Activated CD4-positive, CD25-positive, alpha-beta regulatory T cell treated with anti-CD3 and anti-CD28 coated beads, Interleukin-2, amount 50 U/mL, for 72 hours (primary cell): ENCODE data around the gene WASF2.
A peak's percentile ranks its signal among the peaks of the same experiment; 100 is the strongest.
"Not testable (repeated sequence)": the region's sequence is repeated elsewhere in the genome, so short reads cannot be mapped to it uniquely, and the experiment has no call there.

ENCODE experiments used
- DNase-seq: peaks from one replicate; pipeline ENCODE4 v3.0.0; 2021

Gene WASF2

GRCh38 chr1:27447883-27448282 lies 42.1 kb downstream of the WASF2 start:
- DNase-seq = no peak

DNA sequence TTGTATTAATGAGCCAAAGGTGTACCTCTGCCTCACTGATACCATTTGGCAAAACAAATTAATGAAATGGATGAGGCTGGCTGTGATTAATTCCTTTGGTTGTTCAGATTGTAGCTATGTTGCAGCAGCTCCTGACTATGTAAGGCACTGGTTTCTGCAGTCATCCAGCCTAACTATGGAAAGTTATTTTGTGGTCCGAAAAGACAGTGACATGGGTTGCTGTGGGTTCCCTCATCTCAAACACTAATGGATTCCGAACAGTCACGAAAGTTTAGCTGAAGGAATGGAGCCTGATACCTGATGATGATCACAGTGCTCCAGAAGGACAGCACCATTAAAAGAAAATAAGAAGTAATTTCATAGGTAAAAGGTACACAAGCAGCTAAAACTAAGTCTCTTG lies 42.6 kb downstream of the WASF2 start:
- no peak for DNase-seq

- no peak for DNase-seq
These were observed 43.4 kb downstream of the WASF2 start for GRCh38 chr1:27446496-27447020.

- DNase-seq = no peak
These were observed 44.6 kb downstream of the WASF2 start for GRCh38 chr1:27445177-27445936.

DNA sequence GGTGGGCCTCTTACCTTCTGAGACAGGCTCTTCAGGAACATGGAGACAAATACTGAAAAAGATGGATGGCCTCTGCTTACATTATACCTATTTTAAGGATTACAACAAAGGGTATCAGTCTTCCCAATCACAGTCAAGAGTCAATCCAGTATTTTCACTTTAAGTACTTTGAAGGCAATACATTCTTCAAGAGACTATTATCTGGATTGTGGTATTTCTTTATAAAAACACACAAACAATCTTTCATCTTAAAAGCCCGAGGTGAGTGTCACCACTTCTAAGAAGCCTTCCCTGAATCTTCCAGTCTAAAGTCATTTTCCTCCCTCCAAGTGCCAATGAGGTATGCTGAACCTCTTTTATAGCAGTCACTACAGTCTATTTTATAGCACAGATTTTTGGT lies 45.3 kb downstream of the WASF2 start:
- DNase-seq = no peak

DNA sequence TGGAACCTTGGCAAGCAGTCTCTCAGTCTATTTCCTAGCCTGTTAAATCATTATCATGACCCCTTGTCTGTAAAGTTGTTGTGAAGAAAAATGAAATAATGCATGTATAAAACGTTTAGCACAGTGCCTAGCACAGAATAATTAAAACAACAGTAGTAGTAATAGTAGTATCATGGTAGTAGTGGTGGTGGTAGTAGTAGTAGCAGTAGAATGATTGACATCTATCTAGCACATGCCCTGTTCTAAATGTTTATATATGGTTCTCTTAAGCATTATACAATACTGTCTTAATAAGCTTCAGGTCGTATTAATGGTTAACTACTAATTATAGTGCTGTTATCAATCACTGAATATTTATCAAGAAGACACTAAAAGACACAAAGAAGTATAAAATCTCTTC lies 50.8 kb downstream of the WASF2 start:
- no peak for DNase-seq

GRCh38 chr1:27438621-27439061 lies 51.3 kb downstream of the WASF2 start:
- DNase-seq = no peak

- no peak for DNase-seq
These were observed 53.5 kb downstream of the WASF2 start for GRCh38 chr1:27436204-27437159.

DNA sequence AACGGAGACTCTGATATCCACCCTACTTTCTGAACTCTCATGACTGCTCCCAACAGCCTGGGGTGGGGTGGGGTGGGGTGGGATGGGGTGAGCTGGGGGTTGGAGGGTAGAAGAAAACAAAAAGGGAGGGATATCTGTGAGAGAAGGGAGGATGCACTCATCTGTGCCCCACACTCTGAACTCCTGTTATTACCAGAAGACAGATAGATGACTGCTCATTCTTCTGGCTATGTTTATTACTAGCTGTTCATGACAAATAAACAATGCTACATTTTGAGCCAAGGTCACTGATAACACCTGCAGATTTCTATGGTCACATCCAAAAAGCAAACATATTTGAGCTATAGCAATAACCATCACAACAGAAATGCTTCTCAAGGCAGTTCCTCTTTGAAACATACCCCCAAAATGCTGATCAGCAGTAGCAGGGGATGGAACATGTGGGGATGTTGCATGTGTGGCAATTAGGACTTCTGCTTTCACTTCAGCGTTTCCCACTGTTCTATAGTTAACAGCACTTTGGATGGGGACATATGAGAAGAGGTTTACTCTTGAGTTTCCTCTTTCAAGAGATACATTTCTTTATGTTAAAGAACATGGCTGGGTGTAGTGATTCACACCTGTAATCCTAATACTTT lies 54.3 kb downstream of the WASF2 start:
- DNase-seq = no peak

- DNase-seq = no peak
These were observed 56.3 kb downstream of the WASF2 start for GRCh38 chr1:27433706-27434105.

DNA sequence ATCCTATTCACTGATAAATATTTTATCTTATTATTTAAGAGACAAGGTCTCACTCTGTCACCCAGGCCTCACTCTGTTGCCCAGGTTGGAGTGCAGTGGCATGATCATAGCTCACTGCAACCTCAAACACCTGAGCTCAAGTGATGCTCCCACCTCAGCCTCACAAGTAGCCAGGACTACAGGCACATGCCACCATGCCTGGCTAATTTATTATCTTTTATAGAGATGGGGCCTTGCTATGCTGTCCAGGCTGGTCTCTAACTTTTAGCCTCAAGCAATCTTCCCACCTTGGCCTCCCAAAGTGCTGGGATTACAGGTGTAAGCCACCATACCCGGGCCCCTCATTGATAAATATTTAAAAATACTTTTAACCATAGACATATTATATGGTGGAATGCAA lies 57.2 kb downstream of the WASF2 start:
- not testable (repeated sequence) for DNase-seq

DNA sequence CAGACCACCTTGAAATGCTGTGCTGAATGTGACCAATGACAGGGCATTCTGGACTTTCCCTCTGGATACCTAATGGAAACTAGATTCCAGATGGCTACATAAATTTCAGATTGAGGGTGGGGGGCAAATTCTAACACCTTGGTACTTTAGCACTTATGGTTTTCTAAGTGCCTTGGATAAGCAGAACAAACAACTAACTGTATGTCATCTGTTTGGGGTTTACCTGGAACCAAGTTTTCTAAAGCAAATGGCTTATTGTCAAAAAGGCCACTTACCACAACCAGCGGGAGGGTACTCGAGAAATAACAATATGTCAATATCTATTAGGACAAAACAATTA lies 58.4 kb downstream of the WASF2 start:
- DNase-seq = no peak

GRCh38 chr1:27430903-27431600 lies 58.9 kb downstream of the WASF2 start:
- no peak for DNase-seq

GRCh38 chr1:27429029-27429425 lies 60.9 kb downstream of the WASF2 start:
- no peak for DNase-seq

- DNase-seq = no peak
These were observed 61.5 kb downstream of the WASF2 start for GRCh38 chr1:27428316-27429028.

GRCh38 chr1:27427816-27428315 lies 62.1 kb downstream of the WASF2 start:
- no peak for DNase-seq

GRCh38 chr1:27427329-27427728 lies 62.6 kb downstream of the WASF2 start:
- no peak for DNase-seq

DNA sequence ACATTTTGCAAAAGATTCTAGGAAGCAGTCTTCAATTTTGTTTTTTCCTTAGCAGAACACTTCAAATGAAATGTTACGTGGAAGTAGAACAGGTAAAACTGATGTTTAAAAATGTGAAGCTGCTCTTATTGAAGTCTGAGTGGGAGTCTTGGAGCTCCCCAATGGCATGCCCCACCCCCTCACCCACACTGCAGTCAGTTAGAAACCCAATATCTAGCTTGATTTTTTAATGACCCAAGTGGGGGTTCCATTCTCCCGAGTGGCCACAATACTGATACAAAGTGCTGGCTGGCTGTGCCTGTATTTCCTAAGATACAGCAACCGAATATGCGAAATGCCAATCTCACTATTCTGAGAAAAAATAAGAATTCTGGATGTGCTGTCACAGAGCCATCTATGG lies 66.3 kb downstream of the WASF2 start:
- no peak for DNase-seq

DNA sequence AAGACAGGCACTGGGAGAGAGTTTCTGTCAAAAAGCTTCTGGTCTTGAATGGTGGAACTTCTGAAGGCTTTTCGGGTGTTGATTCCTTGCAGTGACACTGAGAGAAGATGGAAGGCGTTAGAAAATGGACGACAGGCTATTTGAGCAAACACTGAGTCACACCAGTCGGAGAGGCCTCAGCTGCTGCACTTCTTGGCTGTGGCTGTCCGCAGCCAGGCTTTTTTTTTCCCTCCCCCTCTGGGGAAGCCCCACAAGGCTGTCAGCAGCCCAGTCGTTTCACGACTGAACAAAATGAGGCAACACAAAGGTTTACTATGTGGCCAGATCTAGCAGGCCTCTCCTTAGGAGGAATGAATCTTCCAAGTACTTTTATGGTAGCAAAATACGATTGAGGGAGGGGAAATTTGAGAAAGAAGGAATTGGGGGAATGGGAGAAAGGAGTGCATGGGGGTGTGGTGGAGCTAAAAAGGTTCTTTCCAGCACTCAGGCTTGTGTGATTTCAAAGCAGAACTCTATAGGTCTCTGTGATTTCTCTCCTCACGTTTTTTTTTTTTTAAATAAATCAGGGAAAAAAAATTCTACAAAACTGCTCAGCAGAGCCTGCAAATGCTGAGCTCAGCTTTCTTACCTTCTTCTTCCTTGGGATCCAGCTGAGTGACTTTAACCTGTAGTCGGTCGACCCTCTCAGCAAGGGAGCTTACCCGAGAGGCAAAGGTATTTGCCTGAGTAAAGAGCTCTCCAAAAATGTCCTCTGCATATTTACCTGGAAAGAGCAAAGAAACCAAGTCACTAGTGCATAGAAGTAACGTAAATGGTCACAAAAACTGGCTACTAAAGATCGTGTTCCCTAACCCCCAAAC lies 71.4 kb downstream of the WASF2 start:
- DNase-seq = peak; percentile 67

DNA sequence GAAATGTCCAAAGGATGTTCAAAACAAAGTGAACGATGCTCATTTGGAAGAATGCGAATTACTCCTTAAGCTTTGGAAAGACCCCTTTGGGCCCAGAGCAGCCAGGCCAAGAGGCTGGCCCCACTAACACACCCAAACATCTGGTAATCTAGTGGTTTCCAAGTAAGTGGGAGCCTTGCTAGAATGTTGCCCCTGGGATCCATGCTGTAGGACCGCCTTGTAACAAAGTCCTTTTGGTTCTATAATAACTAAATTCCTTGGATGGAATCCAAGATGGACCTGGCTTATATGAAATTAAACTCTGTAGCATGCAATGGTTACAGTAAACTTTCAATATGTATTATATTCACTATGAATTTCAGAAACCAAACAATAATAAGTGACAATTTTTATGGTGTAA lies 72.3 kb downstream of the WASF2 start:
- no peak for DNase-seq
